H54 (cell line): ENCODE results near the gene CAPRIN1.
"Not testable (repeated sequence)": the region's sequence is repeated elsewhere in the genome, so short reads cannot be mapped to it uniquely, and the experiment has no call there.

Experiments used
- DNase-seq: peaks from one replicate; pipeline ENCODE4 v3.0.0; 2011; ENCODE audit warnings: low spot score, mixed read lengths; ENCODE audit not compliant: insufficient read length
- FAIRE-seq: peaks from 3 replicates; lab custom pipeline; 2011; peaks lifted over from hg19 to GRCh38; lab: Jason Lieb, UNC
- POLR2A ChIP-seq: IDR thresholded peaks from 2 replicates; pipeline ENCODE4 v1.6.1; 2011; ENCODE audit warnings: low read depth, mild to moderate bottlenecking, low read length

CAPRIN1 gene

GRCh38 chr11:34086554-34087283 lies 35.2 kb downstream of the CAPRIN1 start:
- no peak for TF ChIP-seq POLR2A
- FAIRE-seq (no peak), DNase-seq (no peak)

GRCh38 chr11:34091825-34092224 lies 40.3 kb downstream of the CAPRIN1 start:
- no peak for FAIRE-seq
- no peak for DNase-seq
- TF ChIP-seq POLR2A: no peak

GRCh38 chr11:34094900-34095299 lies 43.4 kb downstream of the CAPRIN1 start:
- FAIRE-seq, DNase-seq: not testable (repeated sequence)

- FAIRE-seq (no peak), DNase-seq (no peak)
- no peak for TF ChIP-seq POLR2A
Observed at GRCh38 chr11:34098813-34099212, 47.3 kb downstream of the CAPRIN1 start.

GRCh38 chr11:34104680-34105078 lies 53.1 kb downstream of the CAPRIN1 start:
- DNase-seq (no peak), FAIRE-seq (no peak)
- TF ChIP-seq POLR2A: no peak

- DNase-seq: peak; percentile 83
- peak; percentile 81 for FAIRE-seq
- TF ChIP-seq POLR2A: peak; percentile 77
Observed at GRCh38 chr11:34105079-34105956, 53.8 kb downstream of the CAPRIN1 start, which contains the start of gene NAT10. TSS of gene NAT10 (plus strand) at chr11:34105629. CDS start at chr11:34108226, 2,597 bp downstream.

GRCh38 chr11:34105957-34106504 lies 54.5 kb downstream of the CAPRIN1 start:
- TF ChIP-seq POLR2A: no peak
- DNase-seq (no peak), FAIRE-seq (no peak)

- FAIRE-seq (no peak), DNase-seq (no peak)
Observed at GRCh38 chr11:34111722-34112270, 60.3 kb downstream of the CAPRIN1 start.

GRCh38 chr11:34114014-34114413 lies 62.5 kb downstream of the CAPRIN1 start:
- no peak for TF ChIP-seq POLR2A
- FAIRE-seq (no peak), DNase-seq (no peak)

More at GRCh38 chr11:34111722-34112270, 60.3 kb downstream of the CAPRIN1 start:
- TF ChIP-seq POLR2A: no peak

GRCh38 chr11:34114471-34114870 lies 62.9 kb downstream of the CAPRIN1 start:
- no peak for TF ChIP-seq POLR2A
- FAIRE-seq (no peak), DNase-seq (no peak)

- FAIRE-seq (no peak), DNase-seq (no peak)
- no peak for TF ChIP-seq POLR2A
Observed at GRCh38 chr11:34120651-34121050, 69.1 kb downstream of the CAPRIN1 start.

GRCh38 chr11:34124885-34125668 lies 73.5 kb downstream of the CAPRIN1 start:
- no peak for TF ChIP-seq POLR2A
- FAIRE-seq: no peak
- DNase-seq: no peak
